Stomach smooth muscle (tissue), 2 donors: Measurements from ENCODE around the gene CBX7.
"Not testable (repeated sequence)": the region's sequence is repeated elsewhere in the genome, so short reads cannot be mapped to it uniquely, and the experiment has no call there.

ENCODE experiments used
- H3K27ac ChIP-seq: one replicate; pipeline ENCODE4 v1.7.0; 2013; ENCODE audit warnings: mild to moderate bottlenecking, low read length, inconsistent platforms
- H3K27me3 ChIP-seq, 2 donors: one replicate each; pipeline ENCODE4 v1.7.0; 2013; ENCODE audit warnings: low read length in 2 of 2; ENCODE audit not compliant: insufficient read depth in 2 of 2, control insufficient read depth in 1 of 2
- H3K36me3 ChIP-seq, 2 donors: one replicate each; pipeline ENCODE4 v1.7.0; 2013; ENCODE audit warnings: low read length in 2 of 2; ENCODE audit not compliant: control insufficient read depth in 2 of 2, insufficient read depth in 2 of 2
- H3K4me1 ChIP-seq: one replicate; pipeline ENCODE4 v1.7.0; 2013; ENCODE audit warnings: low read length; ENCODE audit not compliant: control insufficient read depth, insufficient read depth
- H3K4me3 ChIP-seq, 2 donors: one replicate each; pipeline ENCODE4 v1.7.0; 2013; ENCODE audit warnings: low read length in 2 of 2
- H3K9ac ChIP-seq, 2 donors: one replicate each; pipeline ENCODE4 v1.7.0; 2013; ENCODE audit warnings: low read length in 2 of 2, mild to moderate bottlenecking in 1 of 2
- H3K9me3 ChIP-seq, 2 donors: one replicate each; pipeline ENCODE4 v1.7.0; 2013; ENCODE audit warnings: low read length in 2 of 2; ENCODE audit not compliant: control insufficient read depth in 2 of 2
- donor health status: healthy.
- donor health status: Pancreatic carcinoma.

The CBX7 gene

DNA sequence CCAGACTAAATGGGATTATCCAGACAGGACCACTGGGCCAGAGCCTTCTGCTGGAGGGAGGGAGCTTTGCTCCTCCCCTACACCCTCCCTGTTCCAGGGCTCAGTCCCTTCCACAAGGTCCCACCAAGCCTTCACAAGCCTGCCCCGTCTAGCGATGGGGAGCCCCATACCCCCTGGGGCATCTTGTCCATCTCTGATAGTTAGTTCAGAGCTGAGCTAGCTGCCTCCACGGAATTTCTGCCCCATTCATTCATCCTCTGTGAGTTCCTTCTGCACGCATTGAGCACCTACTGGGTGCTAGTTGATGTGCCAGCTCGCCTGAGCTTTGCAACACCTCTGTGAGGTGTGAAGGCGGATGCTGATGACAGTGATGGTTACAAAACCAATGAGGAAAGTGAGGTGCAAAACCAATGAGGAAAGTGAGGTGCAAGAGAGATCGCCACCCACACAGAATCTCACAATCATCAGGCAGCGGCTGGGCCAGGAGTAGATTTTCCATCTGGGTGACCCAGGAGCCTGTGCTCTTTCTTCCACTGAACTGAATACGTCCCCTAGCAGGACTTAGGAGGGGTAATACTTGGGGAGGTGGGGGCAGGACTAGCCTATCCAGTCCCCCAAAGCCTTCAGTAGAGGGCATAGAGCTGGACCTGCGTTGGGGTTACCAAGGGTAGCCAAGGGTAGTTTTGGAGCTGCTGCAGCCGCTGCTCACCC is 21.5 kb upstream of the CBX7 start:
- peak overlapping the region; percentile 49 for H3K27ac ChIP-seq
- H3K27me3 ChIP-seq: no peaks in the 10 kb centered on the region
- H3K4me1 ChIP-seq: peaks cover 57% of the 10 kb centered on the region
- H3K36me3 ChIP-seq: no peaks in the 10 kb centered on the region
- H3K9me3 ChIP-seq: no peaks in the 10 kb centered on the region
- H3K9ac ChIP-seq: no peak overlapping the region
- H3K4me3 ChIP-seq: no peak overlapping the region

DNA sequence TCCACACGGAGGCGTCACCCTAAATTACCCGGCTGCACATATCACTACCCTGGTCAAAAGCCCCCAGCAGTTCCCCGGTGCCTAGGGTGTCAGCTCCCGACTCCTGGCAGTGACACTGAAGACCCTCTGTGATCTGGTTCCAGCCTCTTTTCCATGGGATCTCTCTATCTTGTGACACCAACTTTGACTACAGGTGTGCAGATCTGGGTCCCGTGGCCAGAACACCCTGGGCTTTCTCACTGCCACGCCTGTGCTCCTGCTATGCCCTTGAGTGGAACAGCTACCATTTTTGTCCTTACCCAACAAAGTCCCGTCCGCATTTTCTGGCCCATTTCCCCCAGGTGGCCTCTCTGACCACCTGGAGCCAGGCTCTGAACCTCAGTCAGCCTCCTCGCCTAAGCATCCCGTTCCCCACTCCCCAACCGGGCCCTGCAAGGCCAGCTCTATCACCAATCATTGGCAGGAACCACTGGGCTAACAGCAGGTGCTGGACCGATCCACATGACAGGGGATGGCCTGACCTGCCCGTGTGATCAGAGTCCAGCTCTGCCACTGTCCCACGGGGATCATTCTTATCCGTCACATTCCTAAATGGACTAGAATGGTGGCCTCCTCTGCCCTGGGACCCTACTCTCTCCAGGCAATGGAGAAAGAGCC is 20.7 kb upstream of the CBX7 start:
- Histone ChIP-seq H3K27me3 (no peaks in the 10 kb centered on the region), H3K36me3 (no peaks in the 10 kb centered on the region), H3K4me1 (peaks cover 57% of the 10 kb centered on the region), H3K9me3 (no peaks in the 10 kb centered on the region), H3K9ac (peak overlapping the region in 1 of 2 donors; percentile 6), H3K27ac (peak overlapping the region; percentile 49), H3K4me3 (no peak overlapping the region)

DNA sequence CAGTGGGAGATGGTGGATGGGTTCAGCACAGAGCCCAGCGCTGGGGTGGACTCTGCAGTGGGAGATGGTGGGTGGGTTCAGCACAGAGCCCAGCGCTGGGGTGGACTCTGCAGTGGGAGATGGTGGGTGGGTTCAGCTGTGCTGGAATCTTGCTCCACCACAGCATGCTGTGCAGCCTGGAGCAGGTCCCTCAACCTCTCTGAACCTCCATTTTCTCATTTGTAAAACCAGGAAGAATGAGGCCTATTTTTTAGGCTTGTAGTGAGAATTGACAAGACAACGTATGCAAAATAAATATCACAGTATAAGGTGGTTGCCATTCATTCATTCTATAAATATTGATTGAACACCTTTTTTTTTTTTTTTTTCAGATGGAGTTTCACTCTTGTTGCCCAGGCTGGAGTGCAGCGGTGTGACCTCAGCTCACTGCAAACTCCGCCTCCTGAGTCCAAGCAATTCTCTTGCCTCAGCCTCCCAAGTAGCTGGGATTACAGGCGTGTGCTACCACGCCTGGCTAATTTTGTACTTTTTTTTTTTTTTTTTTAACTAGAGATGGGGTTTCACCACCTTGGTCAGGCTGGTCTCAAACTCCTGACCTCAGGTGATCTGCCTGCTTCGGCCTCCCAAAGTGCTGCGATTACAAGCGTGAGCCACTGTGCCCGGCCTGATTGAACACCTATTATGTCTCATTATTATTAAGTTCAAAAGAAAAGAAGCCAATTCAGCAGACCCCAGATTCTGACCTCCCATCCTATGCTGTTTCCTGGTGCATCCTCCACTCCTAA is 20.0 kb upstream of the CBX7 start:
- H3K4me3 ChIP-seq, H3K36me3 ChIP-seq, H3K9me3 ChIP-seq, H3K27ac ChIP-seq, H3K27me3 ChIP-seq: not testable (repeated sequence)
- H3K9ac ChIP-seq: peak overlapping the region in 1 of 2 donors; percentile 11
- peaks cover 55% of the 10 kb centered on the region for H3K4me1 ChIP-seq

DNA sequence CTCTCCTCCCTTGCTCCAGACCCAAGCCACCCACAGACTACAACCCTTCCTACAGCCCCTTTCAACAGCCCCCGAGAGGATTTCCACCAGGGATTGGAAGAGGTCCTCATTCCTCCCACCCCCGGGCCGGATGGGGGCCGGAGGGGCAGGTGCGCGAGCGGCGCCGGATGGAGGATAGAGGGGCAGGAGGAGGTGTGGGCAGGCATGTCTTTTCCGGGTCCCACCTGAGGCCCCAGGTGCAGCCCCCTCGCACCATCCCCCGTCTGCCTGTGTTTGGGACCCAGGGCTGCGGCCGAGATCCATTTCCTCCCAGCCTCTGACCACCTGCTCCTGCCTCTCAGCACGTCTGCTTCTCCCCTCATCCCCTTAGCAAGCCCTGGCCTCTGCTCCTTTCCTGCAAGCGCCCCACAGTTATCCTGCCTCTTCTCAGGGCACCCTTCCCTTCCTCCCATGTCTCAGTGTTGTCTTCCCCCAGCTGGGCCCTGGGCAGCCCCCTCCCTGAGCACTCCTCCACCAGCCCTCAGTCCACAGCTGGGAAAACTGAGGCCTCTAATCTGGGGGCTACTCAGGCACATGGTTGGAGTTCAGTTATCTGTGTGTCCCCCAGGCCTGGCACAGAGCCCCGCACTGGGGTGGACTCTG is 19.3 kb upstream of the CBX7 start:
- H3K9ac ChIP-seq: no peak overlapping the region
- no peaks in the 10 kb centered on the region for H3K27me3 ChIP-seq
- no peaks in the 10 kb centered on the region for H3K36me3 ChIP-seq
- H3K4me1 ChIP-seq: peaks cover 48% of the 10 kb centered on the region
- H3K9me3 ChIP-seq: no peaks in the 10 kb centered on the region
- H3K27ac ChIP-seq: no peak overlapping the region
- no peak overlapping the region for H3K4me3 ChIP-seq

DNA sequence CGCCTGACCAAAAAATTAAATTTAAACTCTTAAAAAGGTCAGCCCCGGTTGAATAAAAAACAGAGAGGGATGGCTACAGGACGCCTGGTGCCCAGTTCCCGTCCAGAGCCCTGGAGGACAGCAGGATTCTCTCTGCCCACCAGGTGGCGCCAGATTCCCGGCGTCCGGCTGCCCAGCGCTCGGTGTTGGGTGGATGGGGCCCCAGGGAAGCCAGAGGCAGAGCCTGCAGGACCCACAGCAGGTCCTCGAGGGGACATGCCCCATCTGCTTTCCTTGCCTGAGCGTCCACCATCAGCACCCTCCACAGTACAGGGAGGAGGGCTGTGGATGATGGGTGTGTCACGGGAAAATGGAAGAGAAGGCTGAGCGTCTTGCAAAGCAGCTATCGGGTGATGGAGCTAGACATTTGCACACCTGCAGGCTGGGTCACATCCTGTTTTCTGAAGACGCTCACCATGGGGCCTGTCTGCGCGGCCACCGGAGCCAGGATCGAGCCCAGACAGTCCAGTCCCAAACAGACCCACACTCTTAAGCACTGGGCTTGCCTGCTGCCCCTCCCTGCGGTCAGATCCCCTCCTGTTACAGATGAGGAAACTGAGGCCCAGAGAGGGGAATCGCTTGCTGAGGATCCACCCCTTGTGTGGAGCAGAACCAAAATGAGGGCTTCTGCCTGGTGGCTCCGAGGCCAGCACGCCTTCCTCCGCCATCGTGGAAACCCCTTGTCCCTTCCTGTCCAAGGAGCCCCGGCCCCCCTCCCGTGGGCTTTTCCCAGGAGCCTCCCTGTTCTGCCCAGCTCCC is 18.5 kb upstream of the CBX7 start:
- Histone ChIP-seq H3K4me3 (peak overlapping the region; percentile 46 to 62), H3K9me3 (no peaks in the 10 kb centered on the region), H3K4me1 (peaks cover 41% of the 10 kb centered on the region), H3K36me3 (no peaks in the 10 kb centered on the region), H3K27ac (no peak overlapping the region), H3K9ac (no peak overlapping the region), H3K27me3 (no peaks in the 10 kb centered on the region)

DNA sequence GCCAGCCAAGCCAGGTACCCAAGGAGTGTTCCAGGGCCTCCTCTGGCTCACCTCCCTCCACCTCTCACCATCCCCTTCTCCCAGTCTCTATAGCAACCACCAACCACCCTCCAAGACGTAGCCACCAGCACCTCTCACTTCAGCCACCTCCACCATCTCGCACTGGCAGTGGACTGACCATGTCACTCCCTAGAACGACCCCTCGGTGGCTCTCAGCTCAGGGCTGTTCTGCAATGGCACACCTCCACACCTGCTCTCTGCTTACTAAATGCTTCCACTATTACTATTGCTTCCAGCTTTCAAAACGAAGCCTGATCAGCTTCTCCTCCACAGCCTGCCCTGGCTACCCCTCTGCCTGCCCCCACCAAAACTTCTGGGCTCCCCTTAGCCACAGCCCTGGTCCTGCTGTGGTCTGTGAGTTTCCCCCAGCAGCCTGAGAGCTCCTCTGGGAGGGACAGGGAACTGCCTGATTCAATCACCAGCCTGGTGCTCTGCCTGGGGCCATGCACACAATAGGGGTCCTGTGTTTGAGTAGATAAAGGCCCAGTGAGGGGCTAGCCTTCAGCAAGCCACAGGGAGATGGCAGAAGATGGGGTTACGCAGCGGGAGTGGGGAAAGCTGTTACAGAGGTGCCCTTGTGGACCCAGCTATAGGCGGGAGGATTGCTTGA is 17.5 kb upstream of the CBX7 start:
- H3K27ac ChIP-seq: no peak overlapping the region
- no peak overlapping the region for H3K4me3 ChIP-seq
- H3K9me3 ChIP-seq: no peaks in the 10 kb centered on the region
- H3K4me1 ChIP-seq: peaks cover 30% of the 10 kb centered on the region
- no peak overlapping the region for H3K9ac ChIP-seq
- no peaks in the 10 kb centered on the region for H3K27me3 ChIP-seq
- no peaks in the 10 kb centered on the region for H3K36me3 ChIP-seq

DNA sequence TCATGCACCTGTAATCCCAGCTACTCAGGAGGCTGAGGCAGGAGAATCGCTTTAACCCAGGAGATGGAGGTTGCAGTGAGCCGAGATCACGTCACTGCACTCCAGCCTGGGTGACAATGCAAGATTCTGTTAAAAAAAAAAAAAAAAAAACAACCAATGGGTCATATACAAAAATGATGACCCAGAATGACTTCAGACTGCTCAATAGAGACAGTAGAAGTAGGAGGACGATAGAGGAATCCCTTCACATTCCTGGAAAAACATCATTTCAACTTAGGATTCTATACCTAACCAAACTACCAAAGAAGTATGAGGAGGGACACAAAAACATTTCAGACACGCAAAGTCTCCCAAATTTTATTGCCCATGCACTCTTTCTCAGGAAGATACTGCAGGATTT is 14.1 kb upstream of the CBX7 start:
- Histone ChIP-seq H3K9me3 (no peaks in the 10 kb centered on the region), H3K27ac (no peak overlapping the region), H3K9ac (no peak overlapping the region), H3K36me3 (no peaks in the 10 kb centered on the region), H3K4me1 (peaks cover 6% of the 10 kb centered on the region), H3K4me3 (no peak overlapping the region), H3K27me3 (no peaks in the 10 kb centered on the region)

DNA sequence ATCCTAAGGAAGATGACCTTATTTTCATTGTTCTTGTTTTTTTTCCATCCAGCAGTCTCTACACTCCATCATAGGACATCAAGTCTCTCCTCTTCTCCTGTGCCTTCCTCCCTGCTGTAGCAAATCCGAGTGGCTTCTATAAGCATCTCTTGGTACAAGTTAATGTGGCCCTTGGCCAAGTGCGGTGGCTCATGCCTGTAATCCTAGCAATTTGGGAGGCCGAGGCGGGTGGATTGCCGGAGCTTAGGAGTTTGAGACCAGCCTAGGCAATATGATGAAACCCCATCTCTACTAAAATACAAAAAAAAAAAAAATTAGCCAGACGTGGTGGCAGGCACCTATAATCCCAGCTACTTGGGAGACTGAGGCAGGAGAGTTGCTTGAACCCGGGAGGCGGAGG is 3.6 kb upstream of the CBX7 start:
- not testable (repeated sequence) for H3K9me3 ChIP-seq, H3K27ac ChIP-seq, H3K36me3 ChIP-seq, H3K4me3 ChIP-seq, H3K27me3 ChIP-seq, H3K9ac ChIP-seq
- peaks cover 19% of the 10 kb centered on the region for H3K4me1 ChIP-seq

DNA sequence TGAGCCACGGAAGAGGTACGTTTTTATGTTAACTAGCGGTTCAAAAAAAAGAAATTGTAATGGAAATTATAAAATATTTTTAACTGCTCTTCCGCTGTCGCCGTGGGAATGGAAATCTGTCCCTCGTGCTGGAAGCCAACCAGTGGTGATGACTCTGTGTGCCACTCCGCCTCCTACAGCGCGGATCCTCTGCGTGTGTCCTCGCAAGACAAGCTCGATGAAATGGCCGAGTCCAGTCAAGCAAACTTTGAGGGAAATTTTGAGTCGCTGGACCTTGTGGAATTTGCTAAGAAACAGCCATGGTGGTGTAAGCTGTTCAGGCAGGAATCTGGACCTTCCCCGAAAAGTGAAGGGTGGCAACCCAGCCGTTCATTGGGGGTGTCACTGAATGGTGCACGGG is 2.9 kb upstream of the CBX7 start:
- H3K4me3 ChIP-seq: no peak overlapping the region
- H3K27me3 ChIP-seq: no peaks in the 10 kb centered on the region
- H3K9ac ChIP-seq: no peak overlapping the region
- H3K36me3 ChIP-seq: no peaks in the 10 kb centered on the region
- H3K27ac ChIP-seq: no peak overlapping the region
- peaks cover 25% of the 10 kb centered on the region for H3K4me1 ChIP-seq
- no peaks in the 10 kb centered on the region for H3K9me3 ChIP-seq
